Stimulated activated effector memory CD8-positive, alpha-beta T cell treated with anti-CD3 and anti-CD28 coated beads, Interleukin-12 subunit alpha, Interleukin-12 subunit beta, amount 100 ng/mL, for 72 hours (primary cell): ENCODE results near the gene ETNPPL.

Source experiments
- ATAC-seq: fragments of 150-1000 bp; cut with Tn5 transposase; 2 replicates; pipeline ENCODE4 v1.10.0; 2021
- DNase-seq, 2 donors: peaks; one replicate each; pipeline ENCODE4 v3.0.0; 2021 to 2022; ENCODE audit warnings: low spot score in 2 of 2
- H3K27ac Mint-ChIP-seq: one replicate; pipeline ENCODE4 v1.8.0; 2022; ENCODE audit warnings: mild to moderate bottlenecking, mixed read lengths
- H3K36me3 Mint-ChIP-seq: one replicate; pipeline ENCODE4 v1.8.0; 2022; ENCODE audit warnings: mild to moderate bottlenecking, mixed read lengths
- H3K4me1 Mint-ChIP-seq: one replicate; pipeline ENCODE4 v1.8.0; 2022; ENCODE audit warnings: mixed read lengths
- H3K4me3 Mint-ChIP-seq: one replicate; pipeline ENCODE4 v1.8.0; 2022; ENCODE audit warnings: mild to moderate bottlenecking, mixed read lengths
- H3K9me3 Mint-ChIP-seq: one replicate; pipeline ENCODE4 v1.8.0; 2022; ENCODE audit warnings: mixed read lengths

ETNPPL gene

GRCh38 chr4:108693819-108694218, 69.0 kb downstream of the ETNPPL start:
- Mint-ChIP-seq H3K9me3 (no peaks in the 10 kb centered on the region), H3K4me1 (no peaks in the 10 kb centered on the region), H3K4me3 (no peak overlapping the region), H3K36me3 (no peaks in the 10 kb centered on the region), H3K27ac (no peak overlapping the region)
- DNase-seq = no peak
- no peak for ATAC-seq

- DNase-seq (no peak), ATAC-seq (no peak)
- Mint-ChIP-seq H3K4me3 (no peak overlapping the region), H3K27ac (no peak overlapping the region), H3K9me3 (no peaks in the 10 kb centered on the region), H3K4me1 (no peaks in the 10 kb centered on the region), H3K36me3 (no peaks in the 10 kb centered on the region)
These were observed 69.6 kb downstream of the ETNPPL start for GRCh38 chr4:108693211-108693610.
